Dendritic cell treated with granulocyte-macrophage colony-stimulating factor and Interleukin-4, amounts not matched to agents 40 ng/mL and 50 ng/mL, for 4 days (primary cell): ENCODE data around the gene DDR1.
A peak's percentile ranks its signal among the peaks of the same experiment; 100 is the strongest.
"Not testable (repeated sequence)": the region's sequence is repeated elsewhere in the genome, so short reads cannot be mapped to it uniquely, and the experiment has no call there.

Source experiments
- H3K27ac Mint-ChIP-seq: one replicate; pipeline ENCODE4 v1.8.0; 2022; ENCODE audit warnings: mild to moderate bottlenecking, mixed read lengths
- H3K27me3 Mint-ChIP-seq: one replicate; pipeline ENCODE4 v1.8.0; 2022; ENCODE audit warnings: mild to moderate bottlenecking, mixed read lengths
- H3K36me3 Mint-ChIP-seq: one replicate; pipeline ENCODE4 v1.8.0; 2022; ENCODE audit warnings: low read depth, mixed read lengths
- H3K4me1 Mint-ChIP-seq: one replicate; pipeline ENCODE4 v1.8.0; 2022; ENCODE audit warnings: low read depth, mixed read lengths
- H3K4me3 Mint-ChIP-seq: one replicate; pipeline ENCODE4 v1.8.0; 2022; ENCODE audit warnings: mild to moderate bottlenecking, moderate library complexity, mixed read lengths
- H3K9me3 Mint-ChIP-seq: one replicate; pipeline ENCODE4 v1.8.0; 2022; ENCODE audit warnings: mixed read lengths
- intact Hi-C: fragments of 100-400 bp; cut with micrococcal nuclease; formaldehyde crosslinking; loops from one replicate; pipeline ENCODE4 v1.15.0; 2022

DDR1 gene

DNA sequence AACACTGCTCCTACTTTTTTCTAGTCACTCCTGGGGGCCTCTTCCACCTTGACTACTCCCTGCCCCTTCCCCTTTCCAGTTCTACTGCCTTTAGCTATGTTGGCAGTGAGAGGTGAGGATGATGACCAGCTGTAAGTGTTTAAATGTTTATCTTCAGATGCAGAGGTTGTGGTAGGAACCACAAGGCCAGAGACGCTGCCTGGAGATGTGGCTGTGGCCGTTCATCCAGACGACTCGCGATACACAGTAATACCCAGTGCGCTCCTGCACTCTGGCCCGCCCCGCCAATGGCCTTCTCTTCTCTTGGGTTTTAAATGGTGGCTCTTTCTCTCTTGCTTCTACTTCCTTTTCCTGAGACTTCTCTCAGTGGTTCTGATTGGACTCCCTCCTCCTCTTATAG, 34.4 kb downstream of the DDR1 start:
- H3K36me3 Mint-ChIP-seq: peaks cover 86% of the 10 kb centered on the region
- no peak overlapping the region for H3K27ac Mint-ChIP-seq
- no peaks in the 10 kb centered on the region for H3K27me3 Mint-ChIP-seq
- no peak overlapping the region for H3K4me3 Mint-ChIP-seq
- intact Hi-C loops: no loop called here
- H3K9me3 Mint-ChIP-seq: no peaks in the 10 kb centered on the region
- H3K4me1 Mint-ChIP-seq: peaks cover 20% of the 10 kb centered on the region

GRCh38 chr6:30922447-30922852, 38.1 kb downstream of the DDR1 start:
- no peaks in the 10 kb centered on the region for H3K27me3 Mint-ChIP-seq
- no peaks in the 10 kb centered on the region for H3K9me3 Mint-ChIP-seq
- intact Hi-C loops: no loop called here
- H3K27ac Mint-ChIP-seq: no peak overlapping the region
- no peak overlapping the region for H3K4me3 Mint-ChIP-seq
- H3K36me3 Mint-ChIP-seq: peaks cover 87% of the 10 kb centered on the region
- no peaks in the 10 kb centered on the region for H3K4me1 Mint-ChIP-seq

DNA sequence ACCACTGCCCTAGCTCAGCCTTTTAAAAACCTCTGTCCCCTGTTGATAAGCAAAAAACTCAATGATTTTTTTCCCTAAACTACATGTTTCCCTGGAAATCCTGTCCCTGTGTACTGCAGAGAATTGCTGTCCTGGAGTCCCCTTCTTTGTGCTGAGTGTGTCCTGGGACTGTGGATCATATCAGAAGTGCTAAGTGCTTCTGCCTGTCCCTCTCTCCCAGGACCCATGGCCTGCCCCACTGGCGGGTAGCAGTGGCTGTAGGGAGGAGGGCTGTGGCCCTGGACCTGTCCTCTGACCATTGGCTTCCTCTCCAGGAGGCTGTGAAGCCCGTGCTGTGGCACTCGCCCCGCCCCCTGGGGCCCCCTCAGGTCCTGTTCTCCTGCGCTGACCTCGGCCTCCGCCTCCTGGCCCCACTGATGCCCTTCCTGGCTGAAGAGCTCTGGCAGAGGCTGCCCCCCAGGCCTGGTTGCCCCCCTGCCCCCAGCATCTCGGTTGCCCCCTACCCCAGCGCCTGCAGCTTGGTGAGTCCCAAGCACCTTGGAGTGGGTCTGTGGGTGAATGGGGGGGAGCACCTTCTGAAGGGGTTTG, 39.8 kb downstream of the DDR1 start:
- H3K4me3 Mint-ChIP-seq, H3K27ac Mint-ChIP-seq, intact Hi-C loops, H3K4me1 Mint-ChIP-seq, H3K9me3 Mint-ChIP-seq, H3K27me3 Mint-ChIP-seq: not testable (repeated sequence)
- H3K36me3 Mint-ChIP-seq: peaks cover 77% of the 10 kb centered on the region

DNA sequence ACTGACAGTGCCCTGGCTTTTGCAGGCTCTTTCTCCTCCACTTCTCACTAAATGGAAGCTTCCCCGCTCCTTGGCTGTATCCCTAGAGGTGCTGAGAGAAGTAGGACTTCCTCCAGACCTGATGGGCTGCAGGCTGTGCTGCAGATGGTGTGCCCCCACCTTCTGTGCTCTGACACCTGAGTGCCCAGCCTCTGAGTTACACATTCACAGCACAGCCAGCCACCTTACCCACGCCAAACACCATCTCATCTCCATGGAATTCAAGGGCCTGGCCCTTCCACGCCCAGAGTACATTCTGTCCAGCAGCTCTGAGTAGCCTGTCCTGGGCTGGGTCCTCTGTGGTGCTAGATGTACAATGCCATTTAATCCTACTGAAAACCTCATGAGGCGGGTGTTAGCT, 42.3 kb downstream of the DDR1 start:
- Mint-ChIP-seq H3K27me3 (peaks cover 3% of the 10 kb centered on the region), H3K4me3 (no peak overlapping the region), H3K27ac (no peak overlapping the region), H3K36me3 (peaks cover 52% of the 10 kb centered on the region), H3K4me1 (peaks cover 9% of the 10 kb centered on the region), H3K9me3 (peaks cover 9% of the 10 kb centered on the region)
- intact Hi-C loops: no loop called here

GRCh38 chr6:30927080-30927479, 42.8 kb downstream of the DDR1 start:
- H3K4me1 Mint-ChIP-seq: peaks cover 13% of the 10 kb centered on the region
- H3K27me3 Mint-ChIP-seq, H3K4me3 Mint-ChIP-seq, H3K9me3 Mint-ChIP-seq, intact Hi-C loops, H3K27ac Mint-ChIP-seq: not testable (repeated sequence)
- H3K36me3 Mint-ChIP-seq: peaks cover 48% of the 10 kb centered on the region

- Mint-ChIP-seq H3K27ac (no peak overlapping the region), H3K27me3 (peaks cover 7% of the 10 kb centered on the region), H3K9me3 (peaks cover 9% of the 10 kb centered on the region), H3K4me1 (peaks cover 22% of the 10 kb centered on the region), H3K36me3 (peaks cover 32% of the 10 kb centered on the region), H3K4me3 (no peak overlapping the region)
- intact Hi-C loops: no loop called here
These were observed 44.4 kb downstream of the DDR1 start for GRCh38 chr6:30928677-30929076.

DNA sequence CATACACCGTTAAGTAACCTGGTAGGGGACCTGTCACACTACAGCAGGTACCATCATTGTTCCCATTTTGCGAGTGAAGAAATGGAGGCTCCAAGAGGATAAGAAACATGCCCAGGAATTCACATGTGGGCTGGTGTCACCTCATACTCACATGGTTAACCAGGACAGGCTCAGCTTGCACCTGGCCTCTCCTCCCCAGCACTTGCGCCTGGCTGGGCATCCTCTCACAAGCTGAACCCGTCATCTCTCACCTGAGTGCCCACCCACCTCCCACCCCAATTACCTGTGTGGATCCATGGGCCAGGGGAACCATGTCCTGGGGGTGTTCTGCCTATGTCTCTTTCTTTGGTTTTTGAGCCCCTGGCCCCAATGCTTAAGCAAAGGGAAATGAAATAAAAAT, 46.2 kb downstream of the DDR1 start:
- Mint-ChIP-seq H3K27ac (no peak overlapping the region), H3K9me3 (peaks cover 9% of the 10 kb centered on the region), H3K4me1 (peaks cover 28% of the 10 kb centered on the region), H3K4me3 (no peak overlapping the region), H3K36me3 (peaks cover 24% of the 10 kb centered on the region), H3K27me3 (peaks cover 12% of the 10 kb centered on the region)
- intact Hi-C loops: no loop called here

- peaks cover 17% of the 10 kb centered on the region for H3K36me3 Mint-ChIP-seq
- intact Hi-C loops: no loop called here
These were observed 47.0 kb downstream of the DDR1 start for GRCh38 chr6:30931272-30931671.

GRCh38 chr6:30931969-30932645, 47.8 kb downstream of the DDR1 start, which contains the start of gene SFTA2:
Gene SFTA2, minus strand, starts transcription at chr6:30932170. Its CDS starts 74 bp downstream, at chr6:30932096.
- no peak within 1 kb of the TSS for H3K4me3 Mint-ChIP-seq
- peaks cover 8% of the 10 kb centered on the region for H3K36me3 Mint-ChIP-seq
- H3K27me3 Mint-ChIP-seq: peaks cover 17% of the 10 kb centered on the region
- intact Hi-C loops: no loop called here
- H3K4me1 Mint-ChIP-seq: peaks cover 28% of the 10 kb centered on the region
- H3K27ac Mint-ChIP-seq: peak within 1 kb of the TSS; percentile 50
- H3K9me3 Mint-ChIP-seq: peaks cover 9% of the 10 kb centered on the region

More at GRCh38 chr6:30931272-30931671, 47.0 kb downstream of the DDR1 start:
- peaks cover 9% of the 10 kb centered on the region for H3K9me3 Mint-ChIP-seq
- no peak overlapping the region for H3K4me3 Mint-ChIP-seq
- peaks cover 12% of the 10 kb centered on the region for H3K27me3 Mint-ChIP-seq
- H3K27ac Mint-ChIP-seq: peak overlapping the region; percentile 50
- peaks cover 28% of the 10 kb centered on the region for H3K4me1 Mint-ChIP-seq

GRCh38 chr6:30932665-30933365, 48.5 kb downstream of the DDR1 start:
- Mint-ChIP-seq H3K4me3 (no peak overlapping the region), H3K27ac (no peak overlapping the region), H3K27me3 (peaks cover 19% of the 10 kb centered on the region), H3K9me3 (peaks cover 8% of the 10 kb centered on the region), H3K4me1 (peaks cover 28% of the 10 kb centered on the region), H3K36me3 (peaks cover 6% of the 10 kb centered on the region)
- intact Hi-C loops: no loop called here

DNA sequence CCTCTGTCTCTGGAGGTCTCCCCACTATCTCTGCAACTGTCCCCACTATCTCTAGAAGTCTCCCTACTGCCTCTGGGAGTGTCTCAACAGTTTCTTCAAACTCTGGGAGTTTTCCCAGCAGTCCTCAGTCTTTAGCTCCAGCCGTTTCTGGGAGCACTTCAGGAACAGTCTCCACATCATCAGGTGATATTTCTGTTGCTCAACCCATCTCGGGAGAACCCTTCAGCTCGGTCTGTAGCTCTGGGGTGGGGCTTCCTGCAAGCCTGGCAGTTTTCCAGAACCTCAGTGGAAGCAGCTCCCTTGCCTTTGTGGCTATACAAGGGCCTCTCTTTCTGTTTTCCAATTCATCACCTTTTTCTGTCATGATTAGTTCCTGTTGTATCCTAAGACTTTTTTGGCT, 50.7 kb downstream of the DDR1 start:
- intact Hi-C loops: no loop called here
- no peak overlapping the region for H3K27ac Mint-ChIP-seq
- peaks cover 24% of the 10 kb centered on the region for H3K27me3 Mint-ChIP-seq
- peaks cover 28% of the 10 kb centered on the region for H3K4me1 Mint-ChIP-seq
- H3K36me3 Mint-ChIP-seq: no peaks in the 10 kb centered on the region
- no peaks in the 10 kb centered on the region for H3K9me3 Mint-ChIP-seq
- H3K4me3 Mint-ChIP-seq: no peak overlapping the region

DNA sequence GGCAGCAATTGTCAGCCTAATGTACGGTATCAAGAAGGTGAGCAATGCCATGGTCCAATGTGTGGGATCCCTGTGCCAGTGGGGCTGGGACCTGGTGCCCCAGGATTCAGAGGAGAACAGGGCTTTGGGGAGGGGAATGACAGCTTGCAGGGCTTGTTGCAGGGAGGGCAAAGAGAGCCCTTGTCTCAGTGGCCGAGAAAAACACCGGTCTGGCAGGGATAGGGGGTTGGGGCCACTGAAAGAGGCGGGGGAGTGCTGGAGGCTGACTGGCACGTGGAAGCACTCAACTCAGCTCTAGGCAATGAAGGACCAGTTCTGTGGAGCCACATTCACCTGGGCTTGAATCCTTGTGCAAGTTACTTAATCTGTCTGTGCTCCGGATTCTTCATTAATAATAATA, 52.9 kb downstream of the DDR1 start:
- Mint-ChIP-seq H3K4me1 (peaks cover 13% of the 10 kb centered on the region), H3K9me3 (no peaks in the 10 kb centered on the region), H3K4me3 (no peak overlapping the region), H3K27ac (no peak overlapping the region), H3K27me3 (peaks cover 45% of the 10 kb centered on the region), H3K36me3 (no peaks in the 10 kb centered on the region)
- intact Hi-C loops: no loop called here

- no peak overlapping the region for H3K27ac Mint-ChIP-seq
- no peaks in the 10 kb centered on the region for H3K9me3 Mint-ChIP-seq
- H3K4me3 Mint-ChIP-seq: no peak overlapping the region
- no peaks in the 10 kb centered on the region for H3K36me3 Mint-ChIP-seq
- intact Hi-C loops: no loop called here
- H3K27me3 Mint-ChIP-seq: peaks cover 53% of the 10 kb centered on the region
- H3K4me1 Mint-ChIP-seq: peaks cover 13% of the 10 kb centered on the region
These were observed 54.4 kb downstream of the DDR1 start for GRCh38 chr6:30938730-30939129.

DNA sequence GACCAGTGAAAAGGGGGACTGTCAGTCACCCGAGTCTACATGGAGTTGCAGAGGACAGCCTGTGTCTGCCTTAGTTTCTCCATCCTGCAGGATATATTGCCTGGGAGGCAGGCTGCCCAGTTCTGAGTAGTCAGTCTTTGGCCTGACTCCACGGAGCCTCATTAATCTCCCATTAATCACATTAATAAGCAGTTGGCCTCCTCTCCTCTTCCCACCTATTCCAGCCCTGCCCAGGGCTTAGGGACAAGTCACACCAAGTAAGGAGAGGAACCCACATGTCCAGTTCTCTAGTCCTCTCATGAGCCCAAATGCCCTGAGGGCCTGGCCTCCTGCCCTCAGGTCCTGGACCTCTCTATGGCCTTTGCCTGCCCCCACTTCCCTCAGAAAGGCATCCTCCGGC, 55.2 kb downstream of the DDR1 start:
- no peak overlapping the region for H3K27ac Mint-ChIP-seq
- intact Hi-C loops: no loop called here
- H3K9me3 Mint-ChIP-seq: no peaks in the 10 kb centered on the region
- no peak overlapping the region for H3K4me3 Mint-ChIP-seq
- H3K27me3 Mint-ChIP-seq: peaks cover 59% of the 10 kb centered on the region
- no peaks in the 10 kb centered on the region for H3K36me3 Mint-ChIP-seq
- peaks cover 13% of the 10 kb centered on the region for H3K4me1 Mint-ChIP-seq
